HG03378 (cell line): ENCODE results near the gene MUS81.

ENCODE experiments used
- ATAC-seq: cut with Tn5 transposase; IDR thresholded peaks from one replicate; pipeline ENCODE4 v1.9.1; 2021; ENCODE audit warnings: mild to moderate bottlenecking, moderate library complexity; ENCODE audit not compliant: unreplicated experiment

Gene MUS81

DNA sequence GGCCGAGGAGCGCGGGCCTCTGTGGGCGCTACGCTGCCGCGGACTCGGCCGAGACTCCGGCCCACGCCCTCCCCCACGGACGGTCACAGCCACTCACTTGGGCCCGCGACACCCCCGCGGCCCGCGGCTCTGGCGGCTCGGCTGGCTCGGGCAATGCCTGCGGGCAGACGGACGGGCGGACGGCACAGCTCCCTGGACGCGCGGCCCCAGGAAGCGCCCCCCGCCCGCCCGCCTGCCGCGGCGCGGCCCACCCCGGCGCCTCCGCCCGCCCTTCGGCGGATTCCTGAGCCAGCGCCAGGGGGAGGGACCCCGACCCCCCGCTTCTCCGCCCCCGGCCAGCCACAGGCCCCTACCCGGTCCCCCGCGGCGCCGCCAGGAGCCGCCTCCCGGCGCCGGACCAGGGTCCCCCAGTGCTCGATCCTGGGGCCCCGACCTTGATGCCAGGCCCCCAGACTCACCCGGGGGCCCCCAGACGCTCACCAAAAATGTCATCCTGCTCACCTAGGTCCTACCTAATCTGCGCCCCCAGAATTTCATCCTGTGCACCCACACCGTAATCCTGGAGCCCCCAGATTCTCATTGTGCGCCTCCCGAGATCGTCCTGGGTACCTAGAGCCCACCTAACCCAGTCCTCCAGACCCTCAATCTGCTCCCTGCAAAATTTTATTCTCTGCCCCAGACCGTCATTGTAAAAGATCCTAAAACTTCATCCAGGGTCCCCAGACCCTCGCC is 12.5 kb downstream of the MUS81 start, which contains the start of gene EFEMP2:
EFEMP2 (minus strand) TSS at position 215 of the 732 bp plus-strand sequence. CDS start 446 bp downstream, outside the sequence.
- no peak for ATAC-seq

DNA sequence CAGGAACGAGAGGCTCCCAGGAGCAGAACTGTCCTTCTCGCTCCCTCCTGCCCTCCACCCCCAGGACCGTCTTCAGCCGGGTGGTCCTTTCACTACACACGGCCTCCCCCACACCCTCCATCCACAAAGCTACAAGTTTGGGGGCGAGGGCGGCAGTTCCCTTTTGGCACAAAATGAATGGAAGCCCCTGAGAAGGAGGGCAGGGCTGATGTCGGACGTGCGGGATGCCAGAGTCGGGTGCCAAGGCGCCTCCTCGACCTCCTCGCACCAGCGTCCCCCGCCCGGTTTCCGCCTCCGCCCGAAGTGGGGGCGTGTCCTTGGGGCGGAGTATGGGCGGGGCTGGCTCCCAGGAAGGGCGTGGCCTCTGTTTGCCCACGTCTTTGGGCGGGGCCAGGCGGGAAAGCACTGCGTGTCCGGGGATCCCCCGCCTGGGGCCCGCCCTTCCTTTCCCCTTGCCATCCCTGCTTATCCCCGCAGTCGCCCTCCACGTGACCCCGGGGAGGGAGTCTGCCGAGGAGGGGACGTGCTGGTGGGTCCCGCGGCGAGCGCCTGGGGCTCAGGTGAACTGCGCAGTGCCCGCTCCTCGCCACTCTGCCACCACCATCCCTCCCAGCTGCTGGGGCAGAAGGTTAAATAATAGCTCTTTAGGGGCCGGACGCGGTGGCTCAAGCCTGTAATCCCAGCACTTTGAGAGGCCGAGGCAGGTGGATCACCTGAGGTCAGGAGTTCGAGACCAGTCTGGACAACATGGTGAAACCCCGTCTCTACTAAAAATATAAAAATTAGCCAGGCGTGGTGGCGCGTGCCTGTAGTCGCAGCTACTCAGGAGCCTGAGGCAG is 13.3 kb downstream of the MUS81 start:
- ATAC-seq = peak; percentile 62

DNA sequence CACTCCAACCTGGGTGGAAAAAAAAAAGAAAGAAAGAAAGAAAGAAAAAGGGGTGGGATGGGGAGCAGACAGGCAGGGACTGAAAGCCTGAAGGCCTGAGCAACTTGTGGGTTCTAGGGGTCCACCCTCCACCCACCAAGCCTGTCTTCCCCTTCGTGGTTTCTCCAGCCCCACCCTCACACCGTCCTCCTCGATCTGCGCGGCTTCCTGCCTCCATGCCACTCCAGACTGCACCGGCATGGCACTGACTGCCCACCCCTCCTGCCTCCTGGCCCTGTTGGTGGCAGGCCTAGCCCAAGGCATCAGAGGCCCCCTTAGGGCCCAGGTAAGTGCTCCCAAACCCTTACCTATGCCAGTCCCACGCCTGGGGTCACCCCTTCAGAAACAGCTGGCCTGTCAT is 19.4 kb downstream of the MUS81 start, which contains the start of gene CTSW:
CTSW (plus strand) TSS at position 221 of the 400 bp plus-strand sequence; CDS start at position 239, 18 bp downstream.
- no peak for ATAC-seq

DNA sequence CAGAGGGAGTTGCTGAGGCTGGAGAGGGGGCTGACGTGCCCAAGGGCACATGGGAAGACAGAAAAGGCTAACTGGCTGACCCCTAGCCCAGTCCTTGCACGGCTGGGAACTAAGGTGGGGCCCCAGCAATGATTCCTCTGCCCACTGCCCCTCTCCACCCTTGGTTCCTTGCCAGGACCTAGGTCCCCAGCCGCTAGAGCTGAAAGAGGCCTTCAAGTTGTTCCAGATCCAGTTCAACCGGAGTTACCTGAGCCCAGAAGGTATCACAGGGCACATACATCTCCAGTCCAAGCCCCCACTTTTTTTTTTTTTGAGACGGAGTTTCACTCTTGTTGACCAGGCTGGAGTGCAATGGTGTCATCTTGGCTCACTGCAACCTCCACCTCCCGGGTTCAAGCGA is 19.8 kb downstream of the MUS81 start:
- ATAC-seq = no peak

DNA sequence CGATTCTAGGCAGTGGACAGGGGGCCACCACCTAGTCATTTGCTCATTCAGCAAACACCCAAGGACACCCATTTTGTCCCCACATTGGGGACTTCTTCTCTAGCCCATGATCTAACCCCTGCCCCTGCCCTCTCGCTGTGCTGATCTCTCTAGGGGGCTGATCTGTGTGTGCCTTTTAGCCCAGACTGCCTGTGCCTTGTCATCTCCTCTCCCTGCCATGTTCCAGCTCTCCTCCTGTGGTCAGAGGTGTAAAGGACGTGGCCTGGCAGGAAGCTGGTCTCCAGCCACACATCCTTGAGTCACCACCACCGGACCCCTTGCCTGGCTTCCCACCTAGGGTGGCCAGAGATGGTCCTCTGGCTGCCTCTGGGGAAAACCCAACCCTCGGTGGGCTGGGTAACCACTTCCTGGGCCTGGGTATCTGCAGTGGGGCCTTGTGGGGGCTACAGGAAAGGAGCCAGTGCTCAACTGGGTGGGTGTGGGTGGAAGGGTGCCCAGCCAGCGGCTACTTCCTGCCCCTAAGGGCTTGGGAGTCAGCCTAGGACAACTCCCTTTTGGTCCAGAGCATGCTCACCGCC is 20.7 kb downstream of the MUS81 start:
- ATAC-seq = no peak

DNA sequence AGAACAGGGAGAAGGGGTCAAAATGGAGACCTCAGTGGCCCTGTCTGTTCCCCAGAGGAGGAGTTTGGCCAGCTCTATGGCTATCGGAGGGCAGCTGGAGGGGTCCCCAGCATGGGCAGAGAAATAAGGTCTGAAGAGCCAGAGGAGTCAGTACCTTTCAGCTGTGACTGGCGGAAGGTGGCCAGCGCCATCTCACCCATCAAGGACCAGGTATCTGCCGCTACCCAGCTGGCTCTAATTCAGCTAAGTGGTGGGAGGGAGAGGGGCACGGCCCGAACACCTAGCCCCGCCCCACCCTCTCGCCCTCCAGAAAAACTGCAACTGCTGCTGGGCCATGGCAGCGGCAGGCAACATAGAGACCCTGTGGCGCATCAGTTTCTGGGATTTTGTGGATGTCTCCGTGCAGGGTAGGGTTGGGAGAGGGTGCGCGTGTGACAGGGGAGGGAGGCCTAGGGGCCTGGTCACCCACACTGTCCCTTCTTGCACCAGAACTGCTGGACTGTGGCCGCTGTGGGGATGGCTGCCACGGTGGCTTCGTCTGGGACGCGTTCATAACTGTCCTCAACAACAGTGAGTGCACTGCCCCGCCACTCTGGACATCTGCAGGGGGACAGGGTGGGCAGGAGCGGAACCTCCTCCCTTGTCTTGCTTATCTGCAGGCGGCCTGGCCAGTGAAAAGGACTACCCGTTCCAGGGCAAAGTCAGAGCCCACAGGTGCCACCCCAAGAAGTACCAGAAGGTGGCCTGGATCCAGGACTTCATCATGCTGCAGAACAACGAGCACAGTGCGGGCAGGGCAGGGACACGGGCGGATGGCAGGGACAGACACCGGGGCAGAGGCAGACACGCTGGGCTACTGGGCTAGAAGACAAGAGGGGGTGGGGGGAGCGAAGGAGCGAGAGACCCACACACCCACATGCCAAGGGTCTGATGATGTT is 22.2 kb downstream of the MUS81 start:
- no peak for ATAC-seq

DNA sequence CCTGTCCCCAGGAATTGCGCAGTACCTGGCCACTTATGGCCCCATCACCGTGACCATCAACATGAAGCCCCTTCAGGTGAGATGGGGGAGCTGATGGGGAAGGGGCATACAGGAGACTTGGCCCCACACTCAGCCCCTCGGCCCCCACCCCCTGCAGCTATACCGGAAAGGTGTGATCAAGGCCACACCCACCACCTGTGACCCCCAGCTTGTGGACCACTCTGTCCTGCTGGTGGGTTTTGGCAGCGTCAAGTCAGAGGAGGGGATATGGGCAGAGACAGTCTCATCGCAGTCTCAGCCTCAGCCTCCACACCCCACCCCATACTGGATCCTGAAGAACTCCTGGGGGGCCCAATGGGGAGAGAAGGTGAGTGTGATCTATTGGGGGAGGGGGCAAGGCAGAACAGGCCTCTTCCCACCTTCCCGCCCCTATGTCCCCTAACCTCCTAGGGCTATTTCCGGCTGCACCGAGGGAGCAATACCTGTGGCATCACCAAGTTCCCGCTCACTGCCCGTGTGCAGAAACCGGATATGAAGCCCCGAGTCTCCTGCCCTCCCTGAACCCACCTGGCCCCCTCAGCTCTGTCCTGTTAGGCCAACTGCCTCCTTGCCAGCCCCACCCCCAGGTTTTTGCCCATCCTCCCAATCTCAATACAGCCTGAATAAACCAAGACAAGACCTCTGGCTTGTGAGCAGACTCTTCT is 23.0 kb downstream of the MUS81 start:
- ATAC-seq = no peak

DNA sequence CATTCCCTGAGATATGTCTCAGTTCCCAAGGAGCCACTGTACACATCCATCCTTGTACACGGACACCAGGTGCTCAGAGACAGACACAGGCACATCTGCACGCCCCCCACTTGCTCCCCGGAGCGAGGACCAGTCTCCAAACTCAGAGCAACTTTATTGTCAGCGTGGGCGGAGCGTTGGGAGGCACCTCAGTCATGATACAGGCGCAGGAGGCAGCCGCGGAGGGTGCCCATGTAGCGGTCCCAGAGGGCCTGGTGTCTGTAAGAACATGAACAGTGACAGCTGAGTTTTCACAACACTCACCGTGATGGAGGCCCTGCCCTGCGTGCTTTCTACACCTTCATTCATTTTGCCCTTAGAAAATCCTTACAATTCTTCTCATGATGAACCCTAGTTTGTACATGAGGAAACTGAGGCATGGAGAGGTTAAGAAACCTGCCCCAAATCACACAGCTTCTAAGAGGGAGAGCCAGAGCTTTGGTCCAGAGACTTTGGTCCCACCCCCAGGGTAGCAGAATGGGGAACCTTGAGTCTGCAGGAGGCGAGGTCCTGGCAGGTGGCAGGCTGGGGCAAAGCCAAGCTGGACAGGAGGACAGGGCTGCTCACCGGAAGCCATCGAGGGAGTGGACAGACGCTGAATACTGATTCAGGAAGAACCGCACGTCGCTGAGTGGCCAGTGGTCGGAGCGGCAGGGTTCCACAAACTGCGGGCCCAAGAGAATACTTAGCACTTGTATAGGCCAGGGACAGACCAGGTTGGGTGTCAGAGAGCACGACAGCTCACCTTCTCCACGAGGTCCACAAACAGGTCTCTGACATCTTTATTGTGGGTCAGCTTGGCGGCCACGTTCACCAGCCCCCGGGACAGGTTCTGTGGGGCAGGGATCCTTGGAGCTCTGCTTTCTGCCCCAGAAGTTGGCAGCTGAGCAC is 23.8 kb downstream of the MUS81 start:
- no peak for ATAC-seq

DNA sequence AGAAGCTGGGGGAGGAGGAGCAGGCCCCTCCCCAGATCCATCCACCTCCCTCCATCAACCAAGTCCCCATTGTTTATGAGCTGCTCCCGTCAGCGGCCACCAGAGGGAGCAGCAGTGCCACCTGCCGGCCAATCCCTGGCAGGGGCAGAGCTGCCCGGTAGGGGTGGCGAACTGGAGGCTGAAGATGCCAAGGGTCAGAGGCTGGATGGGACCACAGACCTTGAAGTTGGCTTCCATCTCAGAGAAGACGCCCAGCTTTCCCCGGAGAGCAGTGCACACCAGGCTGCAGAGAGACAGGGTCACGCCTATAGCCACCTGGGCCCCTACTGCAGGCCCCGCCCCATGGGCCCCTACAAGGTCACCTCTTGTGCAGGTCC is 24.5 kb downstream of the MUS81 start:
- ATAC-seq = no peak

DNA sequence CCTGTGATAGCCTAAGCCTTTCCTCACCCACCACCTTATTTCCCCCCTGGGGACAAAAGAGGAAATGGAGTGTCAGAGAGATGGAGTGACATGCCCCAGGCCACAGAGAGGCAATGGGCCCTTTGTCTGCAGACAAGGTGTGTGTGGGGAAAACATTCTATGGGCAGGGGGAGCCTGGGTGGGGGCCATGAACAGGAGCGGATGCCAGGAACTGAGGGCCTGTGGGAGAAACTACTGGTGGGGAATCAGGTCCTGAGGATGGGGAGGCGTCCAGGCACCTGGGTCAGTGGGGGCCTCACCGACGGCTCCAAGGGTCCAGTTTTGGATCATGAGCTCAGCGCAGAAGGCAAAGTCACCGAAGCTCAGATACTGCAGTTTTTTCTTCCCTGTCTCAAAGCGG is 25.0 kb downstream of the MUS81 start:
- no peak for ATAC-seq

DNA sequence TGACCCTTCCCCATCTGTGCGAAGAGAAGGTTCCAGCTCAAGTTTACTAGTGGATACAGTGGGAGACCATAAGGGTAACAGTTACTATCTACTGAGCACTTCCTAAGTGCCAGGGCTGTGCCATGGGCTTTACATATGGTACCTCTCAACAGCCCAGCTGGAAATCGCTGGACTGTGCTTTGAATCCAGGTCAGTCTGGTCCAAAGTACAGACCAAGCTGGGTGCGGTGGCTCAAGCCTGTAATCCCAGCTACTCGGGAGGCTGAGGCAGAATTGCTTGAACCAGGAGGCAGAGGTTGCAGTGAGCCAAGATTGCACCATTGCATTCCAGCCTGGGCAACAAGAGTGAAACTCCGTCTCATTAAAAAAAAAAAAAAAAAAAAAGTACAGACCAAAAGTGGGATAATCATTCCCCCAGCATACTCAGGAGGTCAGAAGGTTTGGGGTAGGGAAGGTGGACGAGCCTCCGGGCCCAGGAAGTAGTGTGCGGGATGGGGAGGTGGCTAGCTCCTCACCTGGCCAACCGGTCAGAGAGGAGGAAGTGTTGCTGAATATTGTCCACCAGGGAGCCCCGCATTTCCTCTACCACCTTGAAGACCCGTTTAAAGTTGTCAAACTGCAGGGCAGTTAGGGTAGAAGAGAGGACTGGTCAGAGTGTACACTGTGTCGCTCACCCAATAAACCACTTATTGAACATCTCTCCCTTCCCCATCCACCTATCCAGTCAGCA is 25.7 kb downstream of the MUS81 start:
- no peak for ATAC-seq

DNA sequence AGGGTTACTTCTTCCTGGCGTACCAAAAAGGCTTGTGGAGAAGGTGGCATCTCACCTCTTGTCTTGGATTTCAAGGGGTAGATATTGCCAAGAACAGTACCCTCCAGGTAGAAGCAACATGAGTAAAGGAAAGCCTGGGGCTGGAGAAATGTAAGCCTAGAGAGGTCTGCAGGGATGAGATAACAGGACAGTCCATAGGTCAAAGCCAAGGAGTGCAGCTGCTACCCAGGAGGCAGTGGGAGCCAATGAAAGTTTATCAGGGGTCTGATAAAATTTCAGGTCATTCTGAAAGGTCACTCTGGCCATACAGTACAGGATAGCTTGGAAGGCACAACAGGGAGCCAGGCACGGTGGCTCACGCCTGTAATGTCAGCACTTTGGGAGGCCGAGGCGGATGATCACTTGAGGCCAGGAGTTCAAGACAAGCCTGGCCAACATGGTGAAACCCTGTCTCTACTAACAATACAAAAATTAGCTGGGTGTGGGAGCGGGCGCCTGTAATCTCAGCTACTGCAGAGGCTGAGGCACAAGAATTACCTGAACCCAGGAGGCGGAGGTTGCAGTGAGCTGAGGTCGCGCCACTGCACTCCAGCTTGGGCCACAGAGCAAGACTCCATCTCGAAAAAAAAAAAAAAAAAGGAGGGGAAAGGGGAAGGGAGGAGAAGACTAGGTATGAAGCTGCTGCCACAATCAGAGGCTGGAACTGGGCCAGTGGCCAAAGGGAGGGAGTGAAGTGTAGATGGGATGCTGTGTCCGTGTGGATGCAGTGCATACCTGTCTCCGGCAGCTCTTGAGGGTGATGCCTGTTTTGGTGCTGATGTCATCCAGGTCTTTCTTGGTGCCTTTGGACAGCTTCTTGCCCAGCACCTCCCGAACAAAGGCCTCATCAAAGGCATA is 26.8 kb downstream of the MUS81 start:
- no peak for ATAC-seq

DNA sequence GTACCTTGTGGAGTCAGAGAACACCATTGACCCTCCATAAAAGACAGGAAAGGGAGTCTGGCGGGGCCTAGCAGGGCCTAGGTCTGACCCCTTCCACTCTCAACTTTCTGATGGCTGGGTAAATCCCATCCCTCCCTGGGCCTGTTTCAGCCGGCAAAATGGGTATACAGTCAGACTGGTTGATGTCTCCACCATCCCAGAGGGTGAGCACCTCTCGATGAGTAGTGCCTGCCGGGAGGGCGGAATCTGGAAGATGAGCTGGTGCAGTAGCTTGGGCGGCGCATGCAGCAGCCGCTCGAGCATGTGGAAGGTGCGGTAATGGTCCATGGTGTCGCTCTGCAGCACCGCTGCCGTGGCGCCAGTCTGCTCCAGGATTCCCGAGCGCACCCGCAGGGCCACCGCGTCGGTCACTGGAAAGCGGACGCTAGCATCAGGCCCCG is 27.5 kb downstream of the MUS81 start:
- ATAC-seq = no peak

DNA sequence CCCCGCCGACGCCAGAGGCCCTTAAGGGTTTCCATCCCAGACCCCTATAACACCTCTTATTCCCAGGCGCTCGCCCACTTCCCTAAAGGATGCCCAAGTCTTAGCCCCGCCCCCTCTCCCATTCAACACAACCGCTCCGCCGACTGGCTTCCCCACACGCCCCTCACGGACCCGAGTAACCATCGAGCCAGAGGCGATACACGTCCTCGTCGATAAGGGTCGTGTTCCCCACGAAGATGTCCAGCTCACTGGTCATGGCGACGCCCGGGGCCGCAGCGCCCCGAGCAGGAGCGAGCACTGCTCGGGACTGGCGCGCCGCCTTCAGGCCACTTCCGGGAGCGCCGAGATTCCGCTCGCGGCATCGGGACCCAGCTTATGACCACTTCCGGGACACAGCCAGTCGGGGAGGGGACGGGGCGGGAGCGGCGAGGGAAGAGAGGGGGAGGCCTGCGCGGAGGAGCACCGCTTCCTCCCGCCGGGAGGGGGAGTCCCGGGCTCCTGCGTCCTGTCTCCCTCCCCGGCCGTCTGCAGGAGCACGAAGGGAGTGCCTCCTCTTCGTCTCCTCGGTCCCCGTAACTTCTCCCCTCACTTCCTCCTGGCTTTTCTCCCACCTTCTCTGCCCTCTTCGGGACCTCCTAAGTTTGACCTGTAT is 28.1 kb downstream of the MUS81 start, which contains the start of gene FIBP:
FIBP (minus strand) TSS at position 309 of the 652 bp plus-strand sequence; CDS start at position 256, 53 bp downstream.
- no peak for ATAC-seq

DNA sequence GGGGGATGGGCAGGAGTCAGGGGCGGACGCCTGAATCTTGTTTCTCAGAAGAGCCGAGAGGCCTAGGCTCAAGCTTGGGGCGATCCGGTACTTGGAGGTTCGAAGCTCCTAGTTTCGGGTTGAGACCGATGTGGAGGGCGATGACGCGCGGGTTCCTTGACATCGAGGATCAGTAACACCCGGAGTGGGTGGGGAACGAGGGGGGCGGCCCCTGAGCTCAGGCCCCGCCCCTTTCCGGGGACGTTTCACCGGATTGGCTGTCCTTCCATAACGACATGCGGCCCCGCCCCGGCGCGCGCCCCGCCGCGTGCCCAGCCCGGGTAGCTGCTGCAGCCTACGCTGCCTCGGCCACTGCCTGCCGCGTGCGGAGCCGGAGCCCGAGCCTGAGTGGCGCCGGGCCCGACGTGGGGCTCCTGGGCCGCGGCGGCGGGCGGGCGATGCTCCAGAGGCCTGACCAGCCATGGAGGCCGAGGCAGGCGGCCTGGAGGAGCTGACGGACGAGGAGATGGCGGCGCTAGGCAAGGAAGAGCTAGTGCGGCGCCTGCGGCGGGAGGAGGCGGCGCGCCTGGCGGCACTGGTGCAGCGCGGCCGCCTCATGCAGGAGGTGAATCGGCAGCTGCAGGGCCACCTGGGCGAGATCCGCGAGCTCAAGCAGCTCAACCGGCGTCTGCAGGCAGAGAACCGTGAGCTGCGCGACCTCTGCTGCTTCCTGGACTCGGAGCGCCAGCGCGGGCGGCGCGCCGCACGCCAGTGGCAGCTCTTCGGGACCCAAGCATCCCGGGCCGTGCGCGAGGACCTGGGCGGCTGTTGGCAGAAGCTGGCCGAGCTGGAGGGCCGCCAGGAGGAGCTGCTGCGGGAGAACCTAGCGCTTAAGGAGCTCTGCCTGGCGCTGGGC is 30.3 kb downstream of the MUS81 start, which contains the start of gene CCDC85B:
CCDC85B (plus strand) TSS at position 350 of the 895 bp plus-strand sequence; CDS start at position 461, 111 bp downstream.
- ATAC-seq = peak; percentile 39
